Measurements from ENCODE around the gene APBA3.

APBA3 gene, protein sequence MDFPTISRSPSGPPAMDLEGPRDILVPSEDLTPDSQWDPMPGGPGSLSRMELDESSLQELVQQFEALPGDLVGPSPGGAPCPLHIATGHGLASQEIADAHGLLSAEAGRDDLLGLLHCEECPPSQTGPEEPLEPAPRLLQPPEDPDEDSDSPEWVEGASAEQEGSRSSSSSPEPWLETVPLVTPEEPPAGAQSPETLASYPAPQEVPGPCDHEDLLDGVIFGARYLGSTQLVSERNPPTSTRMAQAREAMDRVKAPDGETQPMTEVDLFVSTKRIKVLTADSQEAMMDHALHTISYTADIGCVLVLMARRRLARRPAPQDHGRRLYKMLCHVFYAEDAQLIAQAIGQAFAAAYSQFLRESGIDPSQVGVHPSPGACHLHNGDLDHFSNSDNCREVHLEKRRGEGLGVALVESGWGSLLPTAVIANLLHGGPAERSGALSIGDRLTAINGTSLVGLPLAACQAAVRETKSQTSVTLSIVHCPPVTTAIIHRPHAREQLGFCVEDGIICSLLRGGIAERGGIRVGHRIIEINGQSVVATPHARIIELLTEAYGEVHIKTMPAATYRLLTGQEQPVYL

GRCh38 chr19:3761382-3762129 lies at the start of gene APBA3:
APBA3 (minus strand) TSS chr19:3761692; CDS start chr19:3760264, 1,428 bp downstream.
- DNase-seq (ENCODE audit: low read depth) = peak; percentile 86

DNA sequence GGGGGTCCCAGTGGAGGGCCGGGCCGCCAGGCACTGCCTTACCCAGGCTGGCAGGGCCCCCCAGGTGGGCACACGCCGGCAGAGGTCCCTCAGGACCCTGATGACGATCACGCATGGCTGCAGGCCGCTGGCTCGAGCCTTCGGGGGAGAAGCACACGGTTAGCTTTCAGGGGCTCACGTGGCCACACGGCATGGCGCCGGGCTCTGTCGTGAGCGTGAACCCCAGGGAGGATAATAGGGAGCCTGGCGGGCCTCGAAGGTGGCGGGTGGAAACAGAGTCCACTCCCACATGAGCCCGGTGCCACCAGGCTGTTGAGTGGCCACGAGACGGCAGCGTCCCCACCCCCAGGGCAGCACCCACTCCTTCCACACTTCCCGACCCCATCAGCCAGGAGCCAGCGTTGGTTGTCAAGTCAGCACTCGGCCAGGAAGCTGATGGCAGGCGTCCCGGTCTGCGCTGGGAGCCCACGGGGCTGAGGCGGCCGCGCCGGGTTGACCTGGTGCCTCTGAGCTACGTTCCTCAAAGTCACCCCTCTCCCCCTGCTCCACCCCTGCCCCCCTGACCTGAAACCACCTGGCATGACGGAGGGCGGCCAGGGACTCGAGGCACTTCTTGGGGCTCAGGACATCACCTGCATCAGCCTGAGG lies 49.3 kb upstream of the APBA3 start:
- no peak for DNase-seq (ENCODE audit: low read depth)

- DNase-seq (ENCODE audit: low read depth) = no peak
Observed at GRCh38 chr19:3809881-3810707, 48.6 kb upstream of the APBA3 start.

- no peak for DNase-seq (ENCODE audit: low read depth)
Observed at GRCh38 chr19:3808420-3809143, 47.1 kb upstream of the APBA3 start.

DNA sequence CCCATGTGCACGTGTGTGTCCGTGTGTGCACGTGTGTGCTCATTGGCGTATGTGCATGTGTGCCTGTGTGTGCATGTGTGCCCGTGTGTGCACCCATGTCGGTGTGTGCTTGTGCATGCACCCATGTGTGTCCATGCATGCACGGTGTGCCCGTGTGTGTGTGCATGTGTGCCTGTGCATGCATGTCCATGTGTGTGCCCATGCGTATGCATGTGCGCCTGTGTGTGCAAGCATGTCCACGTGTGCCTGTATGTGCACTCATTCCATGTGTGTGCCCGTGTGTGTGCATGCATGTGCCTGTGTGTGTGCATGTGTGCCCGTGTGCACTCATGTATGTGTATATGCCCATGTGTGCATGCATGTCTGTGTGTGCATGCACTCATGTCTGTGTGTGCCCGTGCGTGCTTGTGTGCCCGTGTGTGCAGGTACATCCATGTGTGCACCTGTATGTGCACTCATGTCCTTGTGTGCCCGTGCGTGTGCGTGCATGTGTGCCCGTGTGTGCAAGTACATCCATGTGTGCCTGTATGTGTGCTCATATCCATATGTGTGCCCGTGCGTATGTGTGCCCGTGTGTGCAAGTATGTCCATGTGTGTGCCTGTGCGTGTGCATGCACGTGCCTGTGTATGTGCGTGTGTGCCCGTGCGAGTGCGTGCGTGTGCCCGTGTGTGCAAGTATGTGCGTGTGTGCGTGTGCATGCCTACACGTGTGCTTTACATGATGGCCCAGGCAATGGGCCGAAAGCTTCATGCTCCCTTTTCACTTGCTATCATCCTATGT lies 46.3 kb upstream of the APBA3 start:
- DNase-seq (ENCODE audit: low read depth) = no peak

DNA sequence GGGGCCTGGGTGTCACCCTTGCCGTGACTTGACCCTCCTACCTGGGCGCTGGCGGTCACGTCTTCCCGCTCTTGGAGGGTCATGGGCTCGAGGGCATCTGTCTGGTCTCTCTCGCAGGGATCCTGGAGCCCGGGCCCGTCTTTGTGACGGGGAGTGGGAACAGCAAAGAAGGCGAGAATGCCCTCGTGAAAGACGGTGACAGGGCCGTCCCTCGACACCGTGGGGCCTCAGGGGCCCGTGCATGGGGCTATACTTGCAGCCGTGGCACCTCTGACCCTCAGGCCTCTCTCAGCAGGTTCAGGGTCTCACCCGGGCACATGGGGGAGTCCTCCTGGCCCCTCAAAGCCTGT lies 45.6 kb upstream of the APBA3 start:
- no peak for DNase-seq (ENCODE audit: low read depth)

- DNase-seq (ENCODE audit: low read depth) = no peak
Observed at GRCh38 chr19:3805859-3806258, 44.4 kb upstream of the APBA3 start.

DNA sequence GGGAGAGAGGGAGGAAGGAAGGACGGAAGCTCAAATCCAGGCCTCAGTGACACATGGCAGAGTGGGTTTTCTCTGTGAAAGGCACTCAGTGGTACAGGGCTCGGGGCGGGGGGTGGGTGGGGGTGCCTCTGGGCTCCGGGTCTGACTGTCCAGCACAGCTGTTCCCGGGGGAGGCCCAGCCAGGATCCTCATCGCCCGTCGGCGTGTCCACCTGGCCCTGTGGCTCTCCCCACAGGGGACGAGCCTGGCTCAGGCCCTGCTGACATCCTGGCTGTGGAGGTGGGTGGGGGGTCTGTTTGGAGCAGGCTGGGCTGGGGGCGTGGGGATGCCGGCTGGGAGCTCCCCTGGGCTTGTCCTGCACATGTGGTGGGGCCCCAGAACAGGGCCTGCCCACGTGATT lies 42.9 kb upstream of the APBA3 start:
- no peak for DNase-seq (ENCODE audit: low read depth)

- no peak for DNase-seq (ENCODE audit: low read depth)
Observed at GRCh38 chr19:3803986-3804385, 42.5 kb upstream of the APBA3 start.

DNA sequence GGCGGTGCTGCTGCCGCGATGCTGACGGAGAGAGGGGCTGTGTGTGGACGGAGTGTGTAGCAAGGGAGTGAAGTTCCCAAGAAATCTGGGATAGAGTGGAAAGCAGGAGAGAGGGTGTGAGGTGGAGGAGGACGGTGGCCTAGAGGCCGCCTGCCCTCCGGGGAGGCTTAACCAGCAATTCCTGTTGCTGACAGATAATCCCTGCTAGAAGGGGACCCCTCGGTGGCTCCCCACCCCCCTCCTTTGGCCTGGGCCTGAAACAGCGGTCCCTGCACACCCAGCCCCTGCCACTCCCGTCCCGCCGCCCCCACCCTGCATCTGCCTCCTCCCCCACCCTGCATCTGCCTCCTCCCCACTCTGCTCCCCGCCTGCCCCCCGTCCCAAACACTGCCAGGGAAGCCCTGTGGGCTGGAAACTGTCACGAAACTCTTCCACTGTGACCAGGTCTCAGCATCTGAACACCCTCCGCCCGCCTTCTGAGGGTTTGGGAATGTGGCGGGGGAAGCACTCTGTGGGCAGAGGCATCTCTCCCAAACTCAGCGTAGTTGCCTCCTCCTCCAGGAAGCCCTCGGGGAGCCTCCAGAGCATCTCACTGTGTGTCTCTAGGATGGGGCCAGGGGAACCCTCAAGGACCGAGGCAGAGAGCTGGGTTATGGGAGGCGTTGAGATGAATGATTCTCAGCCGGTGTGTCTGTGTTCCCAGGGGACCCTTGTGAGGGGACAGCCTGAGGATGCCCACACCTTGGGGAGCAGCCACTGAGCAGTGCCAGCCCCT lies 41.8 kb upstream of the APBA3 start:
- DNase-seq (ENCODE audit: low read depth) = no peak

- DNase-seq (ENCODE audit: low read depth) = no peak
Observed at GRCh38 chr19:3801412-3802096, 40.1 kb upstream of the APBA3 start.

DNA sequence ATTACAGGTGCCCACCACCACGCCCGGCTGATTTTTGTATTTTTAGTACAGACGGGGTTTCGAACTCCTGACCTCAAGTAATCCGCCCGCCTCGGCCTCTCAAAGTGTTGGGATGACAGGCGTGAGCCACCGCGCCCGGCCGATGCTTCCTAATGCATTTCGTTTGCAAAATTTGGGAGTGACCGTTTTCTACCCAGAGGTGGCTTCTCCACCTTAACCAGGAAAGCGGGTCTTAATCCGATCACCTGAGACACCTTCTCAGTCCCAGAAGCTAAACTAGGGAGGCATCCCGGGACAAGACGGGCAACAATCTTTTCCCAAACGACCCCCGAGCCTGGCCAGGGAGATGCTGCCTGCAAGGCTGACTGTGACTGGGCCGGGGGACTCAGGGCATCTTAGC lies 39.5 kb upstream of the APBA3 start:
- no peak for DNase-seq (ENCODE audit: low read depth)

DNA sequence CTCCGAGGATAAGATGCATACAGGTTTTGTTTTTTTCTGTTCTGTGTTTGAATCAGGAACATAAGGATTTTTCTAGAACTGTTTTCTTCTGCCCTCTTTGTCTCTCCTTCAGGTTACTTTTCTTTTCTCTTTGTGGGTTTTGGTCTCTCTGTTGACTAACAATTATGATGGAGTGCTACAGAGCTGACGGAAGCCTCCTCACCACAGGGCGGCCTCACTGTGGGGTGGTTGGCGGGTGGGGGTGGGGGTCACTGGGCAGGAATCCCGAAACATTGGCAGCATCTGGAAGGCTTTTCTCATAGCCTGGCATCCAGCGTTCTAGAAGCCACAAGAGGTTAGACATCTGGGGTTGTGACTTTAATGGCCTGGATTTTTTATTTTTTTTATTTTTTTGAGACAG lies 36.6 kb upstream of the APBA3 start:
- no peak for DNase-seq (ENCODE audit: low read depth)

- no peak for DNase-seq (ENCODE audit: low read depth)
Observed at GRCh38 chr19:3796358-3796757, 34.9 kb upstream of the APBA3 start.

DNA sequence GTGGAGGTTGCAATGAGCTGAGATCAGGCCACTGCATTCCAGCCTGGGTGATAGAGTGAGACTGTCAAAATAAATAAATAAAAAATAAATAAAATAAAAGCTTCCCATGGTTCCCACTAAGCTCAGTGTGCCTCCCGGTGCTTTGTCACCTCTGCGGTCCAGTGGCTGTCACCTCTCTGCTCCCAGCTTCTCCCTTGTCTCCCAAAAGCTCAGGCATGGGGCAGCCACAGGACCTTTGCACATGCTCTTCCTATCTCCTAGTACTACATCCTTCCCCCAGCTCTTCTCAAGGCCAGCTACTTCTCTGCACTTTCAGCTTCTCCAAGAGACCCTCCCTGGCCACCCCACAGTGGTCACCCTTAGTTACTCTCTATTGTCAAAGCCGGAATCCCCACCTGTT lies 32.3 kb upstream of the APBA3 start:
- DNase-seq (ENCODE audit: low read depth) = no peak

DNA sequence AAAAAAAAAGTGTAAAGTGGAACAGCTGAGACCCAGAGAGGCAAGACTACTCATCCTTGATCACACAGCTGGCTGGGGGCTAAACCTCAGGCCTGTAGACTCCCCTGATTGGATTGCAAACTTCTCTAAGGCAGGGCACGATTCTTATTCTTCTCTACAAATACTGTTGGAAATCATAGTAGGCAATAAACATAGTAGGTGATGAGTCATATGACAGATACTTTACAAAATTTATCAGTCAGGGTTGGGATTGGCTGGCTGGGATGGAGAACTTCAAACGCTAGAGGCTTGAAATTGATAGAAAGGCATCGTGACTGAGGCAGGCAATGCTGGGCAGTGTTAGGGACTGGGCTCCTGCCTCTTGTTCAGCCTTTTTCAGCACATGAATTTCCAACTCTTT lies 30.6 kb upstream of the APBA3 start:
- no peak for DNase-seq (ENCODE audit: low read depth)

- DNase-seq (ENCODE audit: low read depth) = no peak
Observed at GRCh38 chr19:3790941-3791340, 29.4 kb upstream of the APBA3 start.

GRCh38 chr19:3790209-3790734 lies 28.8 kb upstream of the APBA3 start:
- no peak for DNase-seq (ENCODE audit: low read depth)
